ENCODE data around the gene GUCY1A1. TPM values are rescaled to one million over a fixed set of nuclear protein-coding genes. Genes with fewer than 3 reads are reported as not detected.

GUCY1A1 gene
- total RNA-seq, 1 donor from 2014 or later, result not detected

DNA sequence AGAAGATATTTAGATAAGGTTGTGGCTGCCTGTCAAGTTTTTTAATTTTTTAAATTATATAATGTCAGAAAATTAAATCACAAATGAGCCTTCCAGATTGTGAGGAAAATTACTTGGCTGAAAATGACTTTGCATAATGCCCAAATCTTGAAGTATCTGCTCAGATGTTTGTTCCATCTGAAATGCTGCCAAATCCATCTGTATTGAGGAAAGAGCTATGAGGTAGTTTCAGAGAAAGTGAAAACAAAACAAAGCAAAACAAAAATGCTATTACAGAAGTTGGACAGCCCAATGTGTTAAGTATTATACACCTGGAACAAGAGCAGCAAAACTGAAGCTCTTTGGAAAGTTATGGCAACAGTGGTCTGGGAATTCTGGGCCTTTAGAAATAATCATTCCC lies 68.8 kb downstream of the GUCY1A1 start:
- no peaks in the 10 kb centered on the region for H3K4me1 Mint-ChIP-seq (ENCODE audit: low read depth)

GRCh38 chr4:155738548-155738947 lies 71.9 kb downstream of the GUCY1A1 start:
- no peak for DNase-seq (ENCODE audit: low spot score)
- no peaks in the 10 kb centered on the region for H3K36me3 Mint-ChIP-seq (ENCODE audit: low read depth)
- no peak overlapping the region for H3K27ac Mint-ChIP-seq
- intact Hi-C loops (cut with micrococcal nuclease), result no loop called here
- H3K4me1 Mint-ChIP-seq (ENCODE audit: low read depth), result no peaks in the 10 kb centered on the region
- no peak overlapping the region for H3K4me3 Mint-ChIP-seq (ENCODE audit: low read depth)
- no peaks in the 10 kb centered on the region for H3K27me3 Mint-ChIP-seq (ENCODE audit: low read depth)
- H3K9me3 Mint-ChIP-seq, result no peaks in the 10 kb centered on the region

More for the DNA sequence above, 68.8 kb downstream of the GUCY1A1 start:
- Mint-ChIP-seq H3K9me3 (no peaks in the 10 kb centered on the region), H3K27me3 (ENCODE audit: low read depth) (peaks cover 2% of the 10 kb centered on the region), H3K27ac (no peak overlapping the region), H3K4me3 (ENCODE audit: low read depth) (no peak overlapping the region), H3K36me3 (ENCODE audit: low read depth) (no peaks in the 10 kb centered on the region)
- no peak for DNase-seq (ENCODE audit: low spot score)
- intact Hi-C loops (cut with micrococcal nuclease), result no loop called here

GRCh38 chr4:155741546-155741945 lies 74.9 kb downstream of the GUCY1A1 start:
- H3K27ac Mint-ChIP-seq, result no peak overlapping the region

GRCh38 chr4:155742310-155743015 lies 75.8 kb downstream of the GUCY1A1 start:
- H3K9me3 Mint-ChIP-seq, result no peaks in the 10 kb centered on the region
- intact Hi-C loops (cut with micrococcal nuclease), result no loop called here

More at GRCh38 chr4:155741546-155741945, 74.9 kb downstream of the GUCY1A1 start:
- H3K9me3 Mint-ChIP-seq, result no peaks in the 10 kb centered on the region
- H3K4me3 Mint-ChIP-seq (ENCODE audit: low read depth), result no peak overlapping the region
- DNase-seq (ENCODE audit: low spot score), result no peak
- H3K4me1 Mint-ChIP-seq (ENCODE audit: low read depth), result no peaks in the 10 kb centered on the region
- intact Hi-C loops (cut with micrococcal nuclease), result no loop called here
- H3K27me3 Mint-ChIP-seq (ENCODE audit: low read depth), result no peaks in the 10 kb centered on the region
- H3K36me3 Mint-ChIP-seq (ENCODE audit: low read depth), result no peaks in the 10 kb centered on the region

GRCh38 chr4:155745984-155746383 lies 79.3 kb downstream of the GUCY1A1 start:
- Mint-ChIP-seq H3K36me3 (ENCODE audit: low read depth) (no peaks in the 10 kb centered on the region), H3K4me3 (ENCODE audit: low read depth) (no peak overlapping the region), H3K27ac (no peak overlapping the region), H3K27me3 (ENCODE audit: low read depth) (no peaks in the 10 kb centered on the region), H3K9me3 (no peaks in the 10 kb centered on the region), H3K4me1 (ENCODE audit: low read depth) (no peaks in the 10 kb centered on the region)
- DNase-seq (ENCODE audit: low spot score), result no peak
- intact Hi-C loops (cut with micrococcal nuclease), result no loop called here

More at GRCh38 chr4:155742310-155743015, 75.8 kb downstream of the GUCY1A1 start:
- Mint-ChIP-seq H3K36me3 (ENCODE audit: low read depth) (no peaks in the 10 kb centered on the region), H3K4me3 (ENCODE audit: low read depth) (no peak overlapping the region), H3K27ac (no peak overlapping the region), H3K27me3 (ENCODE audit: low read depth) (no peaks in the 10 kb centered on the region), H3K4me1 (ENCODE audit: low read depth) (no peaks in the 10 kb centered on the region)
- no peak for DNase-seq (ENCODE audit: low spot score)

DNA sequence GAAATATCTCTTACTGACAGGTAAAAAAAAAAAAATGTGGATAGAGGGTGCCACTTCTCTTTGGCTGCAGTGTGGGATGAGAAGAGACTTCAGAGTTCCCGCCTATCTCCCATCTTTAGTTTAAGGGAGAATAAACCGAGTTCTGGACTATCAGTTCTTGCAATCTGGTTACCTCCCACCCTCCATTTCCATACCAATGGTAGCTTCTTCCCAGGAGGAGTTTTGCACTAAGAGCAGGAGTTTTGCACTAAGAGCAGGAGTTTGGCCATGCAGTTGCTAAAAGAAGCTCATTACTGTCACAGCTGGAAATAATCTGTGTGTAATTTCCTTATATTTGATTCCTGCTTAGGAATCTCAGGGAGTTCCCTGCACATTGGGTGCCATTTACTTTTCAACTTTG lies 81.4 kb downstream of the GUCY1A1 start:
- Mint-ChIP-seq H3K27ac (no peak overlapping the region), H3K9me3 (no peaks in the 10 kb centered on the region), H3K27me3 (ENCODE audit: low read depth) (peaks cover 1% of the 10 kb centered on the region), H3K4me1 (ENCODE audit: low read depth) (no peaks in the 10 kb centered on the region), H3K4me3 (ENCODE audit: low read depth) (no peak overlapping the region), H3K36me3 (ENCODE audit: low read depth) (no peaks in the 10 kb centered on the region)
- intact Hi-C loops (cut with micrococcal nuclease), result no loop called here
- no peak for DNase-seq (ENCODE audit: low spot score)

DNA sequence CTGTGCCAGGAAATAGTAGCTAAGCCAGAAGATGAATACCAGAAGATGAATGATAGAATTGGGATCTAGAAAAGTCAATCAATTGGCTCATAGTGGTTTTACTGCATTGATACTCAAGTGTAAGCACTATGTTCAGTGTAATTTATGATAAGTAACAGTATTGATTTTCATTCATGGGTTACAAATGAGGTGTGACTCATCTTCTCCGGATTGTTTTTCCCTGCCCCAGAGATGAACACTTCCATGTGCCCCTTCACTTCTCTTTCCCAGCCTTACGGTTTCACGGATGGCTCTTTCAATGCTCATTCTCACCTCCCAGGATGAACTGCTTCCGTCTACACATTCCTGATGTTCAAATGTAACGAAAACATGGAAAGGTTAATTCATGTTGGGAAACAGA lies 82.4 kb downstream of the GUCY1A1 start:
- peaks cover 2% of the 10 kb centered on the region for H3K27me3 Mint-ChIP-seq (ENCODE audit: low read depth)
- H3K4me3 Mint-ChIP-seq (ENCODE audit: low read depth), result no peak overlapping the region
- H3K36me3 Mint-ChIP-seq (ENCODE audit: low read depth), result no peaks in the 10 kb centered on the region
- H3K9me3 Mint-ChIP-seq, result no peaks in the 10 kb centered on the region
- DNase-seq (ENCODE audit: low spot score), result no peak
- H3K27ac Mint-ChIP-seq, result no peak overlapping the region
- no peaks in the 10 kb centered on the region for H3K4me1 Mint-ChIP-seq (ENCODE audit: low read depth)
- intact Hi-C loops (cut with micrococcal nuclease), result no loop called here

DNA sequence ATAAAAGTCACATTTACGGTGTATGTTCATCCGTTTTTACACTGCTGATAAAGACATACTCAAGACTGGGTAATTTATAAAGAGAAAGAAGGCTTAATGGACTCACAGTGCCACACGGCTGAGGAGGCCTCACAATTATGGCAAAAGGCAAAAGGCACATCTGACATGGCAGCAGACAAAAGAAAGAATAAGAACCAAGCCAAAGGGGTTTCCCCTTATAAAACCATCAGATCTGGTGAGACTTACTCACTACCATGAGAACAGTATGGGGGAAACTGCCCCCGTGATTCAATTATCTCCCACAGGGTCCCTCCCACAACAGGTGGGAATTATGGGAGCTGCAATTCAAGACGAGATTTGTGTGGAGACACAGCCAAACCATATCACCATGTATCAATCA lies 84.9 kb downstream of the GUCY1A1 start:
- Mint-ChIP-seq H3K4me1 (ENCODE audit: low read depth) (no peaks in the 10 kb centered on the region), H3K27ac (no peak overlapping the region), H3K9me3 (no peaks in the 10 kb centered on the region), H3K27me3 (ENCODE audit: low read depth) (peaks cover 4% of the 10 kb centered on the region), H3K36me3 (ENCODE audit: low read depth) (no peaks in the 10 kb centered on the region), H3K4me3 (ENCODE audit: low read depth) (no peak overlapping the region)
- DNase-seq (ENCODE audit: low spot score), result no peak
- intact Hi-C loops (cut with micrococcal nuclease), result no loop called here

GRCh38 chr4:155757745-155758265 lies 91.2 kb downstream of the GUCY1A1 start:
- H3K36me3 Mint-ChIP-seq (ENCODE audit: low read depth), result peaks cover 3% of the 10 kb centered on the region
- H3K4me1 Mint-ChIP-seq (ENCODE audit: low read depth), result peaks cover 4% of the 10 kb centered on the region
- DNase-seq (ENCODE audit: low spot score), result no peak
- no peak overlapping the region for H3K4me3 Mint-ChIP-seq (ENCODE audit: low read depth)
- H3K9me3 Mint-ChIP-seq, result no peaks in the 10 kb centered on the region
- H3K27ac Mint-ChIP-seq, result no peak overlapping the region
- H3K27me3 Mint-ChIP-seq (ENCODE audit: low read depth), result peaks cover 27% of the 10 kb centered on the region
- intact Hi-C loops (cut with micrococcal nuclease), result no loop called here

DNA sequence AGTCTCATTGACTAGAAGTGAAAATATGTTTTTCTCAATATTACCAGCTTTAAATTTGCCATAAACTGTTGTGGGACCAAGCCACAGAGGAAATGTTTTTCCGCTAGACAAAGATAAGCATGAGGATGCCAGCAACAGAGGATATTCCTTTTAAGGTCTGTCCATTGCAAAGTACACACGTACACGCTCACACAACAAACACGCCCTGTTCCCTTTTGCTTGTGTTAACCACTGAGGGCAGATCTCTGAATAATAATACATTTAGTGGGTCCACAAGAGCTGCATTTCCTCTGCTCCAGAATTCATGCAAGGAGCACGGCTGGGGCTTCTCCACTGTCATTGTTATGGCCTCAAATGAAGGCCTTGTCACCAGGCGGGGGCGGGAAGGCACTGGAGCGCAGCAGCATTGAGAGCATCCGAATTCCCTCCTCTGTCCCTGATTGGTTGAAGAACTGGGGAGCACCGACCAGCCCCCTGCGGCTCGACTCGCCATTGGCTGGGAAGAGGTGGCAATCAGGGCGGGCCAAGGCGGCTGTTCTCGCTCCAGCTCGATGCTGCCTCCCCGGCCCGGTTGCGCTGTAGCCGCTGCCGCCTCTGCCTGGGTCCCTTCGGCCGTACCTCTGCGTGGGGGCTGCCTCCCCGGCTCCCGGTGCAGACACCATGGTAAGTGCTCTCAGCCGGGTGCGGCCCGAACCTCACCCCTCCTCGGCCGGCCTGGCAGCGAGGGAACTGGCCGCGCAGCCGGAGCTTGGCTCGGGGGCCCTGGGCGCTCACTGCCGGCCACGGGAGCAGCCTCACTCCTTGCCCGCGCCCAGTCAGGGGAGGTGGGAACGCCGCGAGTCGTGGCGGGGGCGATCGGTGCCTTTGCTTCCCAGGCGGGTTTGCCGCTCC lies 92.1 kb downstream of the GUCY1A1 start, which contains the start of gene GUCY1B1:
GUCY1B1 (plus strand) TSS at position 541 of the 891 bp plus-strand sequence; CDS start at position 661, 120 bp downstream.
- Mint-ChIP-seq H3K9me3 (no peaks in the 10 kb centered on the region), H3K4me3 (ENCODE audit: low read depth) (peak within 1 kb of the TSS; percentile 13), H3K36me3 (ENCODE audit: low read depth) (peaks cover 3% of the 10 kb centered on the region), H3K4me1 (ENCODE audit: low read depth) (peaks cover 4% of the 10 kb centered on the region), H3K27ac (no peak within 1 kb of the TSS), H3K27me3 (ENCODE audit: low read depth) (peaks cover 31% of the 10 kb centered on the region)
- DNase-seq (ENCODE audit: low spot score), result peak; percentile 68
- intact Hi-C loops (cut with micrococcal nuclease), result no loop called here

DNA sequence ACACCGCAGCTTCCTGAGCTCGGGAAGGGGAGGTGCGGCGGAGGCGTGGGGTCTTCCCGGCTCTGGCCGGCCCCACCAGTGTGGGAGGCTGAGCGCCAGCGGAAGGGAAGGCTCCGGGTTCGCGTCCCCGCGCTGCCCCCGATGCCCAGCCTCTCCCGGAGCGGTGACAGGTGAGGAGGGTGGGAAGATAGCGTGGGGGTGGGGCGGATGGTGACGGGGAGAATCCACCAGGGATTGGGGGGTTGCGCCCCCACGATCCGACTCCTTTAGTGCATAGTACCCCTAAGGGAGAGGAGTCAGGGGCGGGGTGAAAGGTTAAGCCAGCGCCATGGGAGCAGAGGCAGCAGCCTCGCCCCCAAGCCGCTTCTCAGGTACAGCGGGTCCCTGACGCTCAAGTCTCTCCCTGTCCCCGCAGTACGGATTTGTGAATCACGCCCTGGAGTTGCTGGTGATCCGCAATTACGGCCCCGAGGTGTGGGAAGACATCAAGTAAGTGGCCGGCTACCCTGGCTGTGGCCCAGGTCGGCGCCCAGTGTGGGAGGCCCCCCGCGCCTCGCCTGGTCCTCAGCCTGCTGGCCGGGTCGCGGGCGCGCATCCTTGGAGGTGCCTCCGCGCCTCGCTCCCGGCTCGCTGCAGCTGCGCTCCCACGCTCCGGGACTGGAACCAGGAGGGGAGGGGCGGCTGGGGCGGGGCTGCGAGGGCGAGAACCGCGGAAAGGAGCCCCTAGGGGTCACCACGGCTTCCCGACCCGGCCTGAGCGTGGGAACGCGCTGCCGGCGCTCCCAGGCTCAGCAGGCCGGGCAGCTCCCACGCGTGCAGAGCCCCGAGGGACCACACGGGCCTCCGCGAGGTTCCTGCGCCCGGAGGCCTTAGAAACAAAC lies 93.0 kb downstream of the GUCY1A1 start:
- peaks cover 31% of the 10 kb centered on the region for H3K27me3 Mint-ChIP-seq (ENCODE audit: low read depth)
- no peak overlapping the region for H3K27ac Mint-ChIP-seq
- DNase-seq (ENCODE audit: low spot score), result no peak
- peaks cover 4% of the 10 kb centered on the region for H3K4me1 Mint-ChIP-seq (ENCODE audit: low read depth)
- no peaks in the 10 kb centered on the region for H3K9me3 Mint-ChIP-seq
- intact Hi-C loops (cut with micrococcal nuclease), result no loop called here
- peak overlapping the region; percentile 13 for H3K4me3 Mint-ChIP-seq (ENCODE audit: low read depth)
- peaks cover 3% of the 10 kb centered on the region for H3K36me3 Mint-ChIP-seq (ENCODE audit: low read depth)

GRCh38 chr4:155761047-155761446 lies 94.4 kb downstream of the GUCY1A1 start:
- peaks cover 3% of the 10 kb centered on the region for H3K36me3 Mint-ChIP-seq (ENCODE audit: low read depth)
- no peak overlapping the region for H3K27ac Mint-ChIP-seq
- no peak overlapping the region for H3K4me3 Mint-ChIP-seq (ENCODE audit: low read depth)
- peaks cover 40% of the 10 kb centered on the region for H3K27me3 Mint-ChIP-seq (ENCODE audit: low read depth)
- DNase-seq (ENCODE audit: low spot score), result no peak
- H3K9me3 Mint-ChIP-seq, result no peaks in the 10 kb centered on the region
- intact Hi-C loops (cut with micrococcal nuclease), result no loop called here
- H3K4me1 Mint-ChIP-seq (ENCODE audit: low read depth), result peaks cover 4% of the 10 kb centered on the region

Measured in activated T-helper 2 cell treated with anti-CD3 and anti-CD28 coated beads, Interferon-gamma antibody, Interleukin-2, Interleukin-4, amounts not matched to agents 10 μg/mL and 5 μg/mL and 100 μg/mL, durations not matched to agents 14 hours and 24 hours and 36 hours (primary cell).